DOHH2 (cell line): ENCODE data around the gene RAD52.

ENCODE experiments used
- H3F3A ChIP-seq: fragments of 200-600 bp; sonication (generic), shearing (Covaris generic); 2 replicates; pipeline ENCODE4 v1.6.0; 2016; ENCODE audit warnings: antibody characterized with exemption, mild to moderate bottlenecking; ENCODE audit not compliant: control insufficient read depth, insufficient read depth
- H3K27ac ChIP-seq: fragments of 200-600 bp; sonication (generic); 2 replicates; pipeline ENCODE4 v1.5.1; 2014; ENCODE audit warnings: low read depth, mild to moderate bottlenecking, low read length, moderate library complexity
- H3K27me3 ChIP-seq: fragments of 200-600 bp; sonication (generic); 2 replicates; pipeline ENCODE4 v1.6.1; 2014; ENCODE audit warnings: mild to moderate bottlenecking, low read length, mixed read lengths; ENCODE audit not compliant: control insufficient read depth
- H3K36me3 ChIP-seq: fragments of 200-600 bp; sonication (generic); 2 replicates; pipeline ENCODE4 v1.6.1; 2014; ENCODE audit warnings: mild to moderate bottlenecking, low read length, moderate library complexity, mixed read lengths; ENCODE audit not compliant: control insufficient read depth
- H3K4me1 ChIP-seq: fragments of 200-600 bp; sonication (generic); 2 replicates; pipeline ENCODE4 v1.6.1; 2014; ENCODE audit warnings: mild to moderate bottlenecking, low read length, mixed read lengths; ENCODE audit not compliant: control insufficient read depth
- H3K4me2 ChIP-seq: fragments of 200-600 bp; sonication (generic); 2 replicates; pipeline ENCODE4 v1.6.0; 2014; ENCODE audit warnings: mild to moderate bottlenecking, low read length, moderate library complexity
- H3K4me3 ChIP-seq: fragments of 200-600 bp; sonication (generic); 2 replicates; pipeline ENCODE4 v1.5.1; 2014; ENCODE audit warnings: mild to moderate bottlenecking, low read length, mixed read lengths
- H3K79me2 ChIP-seq: fragments of 200-600 bp; sonication (generic); 2 replicates; pipeline ENCODE4 v1.6.1; 2014; ENCODE audit warnings: mild to moderate bottlenecking, low read length, mixed read lengths; ENCODE audit not compliant: control insufficient read depth
- H3K9me2 ChIP-seq: fragments of 200-600 bp; sonication (generic); replicated peaks from 2 replicates; pipeline ENCODE4 v1.6.1; 2014; ENCODE audit warnings: mild to moderate bottlenecking, low read length, mixed read lengths; ENCODE audit not compliant: control insufficient read depth
- H3K9me3 ChIP-seq: fragments of 200-600 bp; sonication (generic); 2 replicates; pipeline ENCODE4 v1.6.1; 2014; ENCODE audit warnings: antibody characterized with exemption, low read length, mixed read lengths; ENCODE audit not compliant: control insufficient read depth, insufficient read depth
- H4K20me1 ChIP-seq: fragments of 200-600 bp; sonication (generic); 2 replicates; pipeline ENCODE4 v1.6.0; 2014; ENCODE audit warnings: low read depth, mild to moderate bottlenecking, antibody characterized with exemption, low read length, moderate library complexity; ENCODE audit not compliant: control insufficient read depth, insufficient read depth
- CTCF ChIP-seq: fragments of 200-600 bp; sonication (generic); IDR thresholded peaks from one replicate; pipeline ENCODE4 v1.5.1; 2014; ENCODE audit warnings: antibody characterized with exemption, mild to moderate bottlenecking, low read depth, low read length; ENCODE audit not compliant: poor library complexity, severe bottlenecking
- EZH2phosphoT487 ChIP-seq: fragments of 200-600 bp; sonication (generic); IDR thresholded peaks from 2 replicates; pipeline ENCODE4 v1.6.1; 2017; ENCODE audit warnings: borderline replicate concordance, mild to moderate bottlenecking, antibody characterized with exemption, low read length, moderate library complexity, mixed read lengths

Gene RAD52

GRCh38 chr12:915090-915489 lies 34.4 kb downstream of the RAD52 start:
- Histone ChIP-seq H3K4me2 (no peak overlapping the region), H3F3A (peaks cover 19% of the 10 kb centered on the region), H3K9me2 (no peaks in the 10 kb centered on the region), H3K4me3 (no peak overlapping the region), H3K79me2 (no peaks in the 10 kb centered on the region), H3K27me3 (no peaks in the 10 kb centered on the region), H3K9me3 (no peaks in the 10 kb centered on the region), H4K20me1 (no peaks in the 10 kb centered on the region), H3K36me3 (peaks cover 81% of the 10 kb centered on the region), H3K4me1 (peaks cover 11% of the 10 kb centered on the region), H3K27ac (no peak overlapping the region)
- no peak for TF ChIP-seq EZH2phosphoT487
- TF ChIP-seq CTCF, result no peak

- H3K9me2 ChIP-seq, result no peaks in the 10 kb centered on the region
- no peaks in the 10 kb centered on the region for H3K9me3 ChIP-seq
- peaks cover 11% of the 10 kb centered on the region for H3K4me1 ChIP-seq
- peaks cover 91% of the 10 kb centered on the region for H3K36me3 ChIP-seq
- TF ChIP-seq EZH2phosphoT487 (no peak), CTCF (no peak)
- no peaks in the 10 kb centered on the region for H4K20me1 ChIP-seq
- peaks cover 23% of the 10 kb centered on the region for H3F3A ChIP-seq
- no peak overlapping the region for H3K4me2 ChIP-seq
- H3K27ac ChIP-seq, result no peak overlapping the region
- no peaks in the 10 kb centered on the region for H3K79me2 ChIP-seq
- no peak overlapping the region for H3K4me3 ChIP-seq
- H3K27me3 ChIP-seq, result no peaks in the 10 kb centered on the region
Measured at GRCh38 chr12:913919-914698, 35.4 kb downstream of the RAD52 start.

- H3K27ac ChIP-seq, result no peak overlapping the region
- H3K4me3 ChIP-seq, result no peak overlapping the region
- H3K27me3 ChIP-seq, result no peaks in the 10 kb centered on the region
- peaks cover 92% of the 10 kb centered on the region for H3K36me3 ChIP-seq
- no peaks in the 10 kb centered on the region for H4K20me1 ChIP-seq
- no peaks in the 10 kb centered on the region for H3K9me3 ChIP-seq
- H3K4me2 ChIP-seq, result no peak overlapping the region
- H3K4me1 ChIP-seq, result peaks cover 11% of the 10 kb centered on the region
- H3K79me2 ChIP-seq, result no peaks in the 10 kb centered on the region
- TF ChIP-seq CTCF (no peak), EZH2phosphoT487 (no peak)
- H3K9me2 ChIP-seq, result no peaks in the 10 kb centered on the region
- H3F3A ChIP-seq, result peaks cover 20% of the 10 kb centered on the region
Measured at GRCh38 chr12:912466-913235, 36.8 kb downstream of the RAD52 start.
